ENCODE data around the gene USHBP1. TPM values are rescaled to one million over a fixed set of nuclear protein-coding genes. Genes with fewer than 3 reads are reported as not detected.
A peak's percentile ranks its signal among the peaks of the same experiment; 100 is the strongest.

The USHBP1 gene
- polyA plus RNA-seq, 2 of the 4 experiments (the other 2 are of a cell fraction): 0.03 TPM; not detected in 1

GRCh38 chr19:17263712-17264640 lies 569 bp downstream of the USHBP1 start:
- no peak for DNase-seq (ENCODE audit: low read depth in 1 of 2, low spot score in 1 of 2)
- H3K4me1 ChIP-seq: peaks cover 4% of the 10 kb centered on the region; the same call in 2 of the 3 replicates
- TF ChIP-seq JUN (IDR thresholded peaks at IDR 0.05) (no peak), ZFP36 (IDR thresholded peaks at IDR 0.05; ENCODE audit: borderline replicate concordance, partially characterized antibody) (peak; percentile 78), TFCP2L1 (CRISPR knock-in tag; IDR thresholded peaks at IDR 0.05) (no peak)
- H3K4me3 ChIP-seq: no peak overlapping the region
- 89% methylated on average over 18 of the region's 23 CpGs for WGBS (ENCODE audit: missing lambda C conversion rate)
- no peak for FAIRE-seq
- CTCF ChIA-PET: interaction anchor here (0.5 to 8.0 kb wide), 5 partner anchors 9 to 29 kb away, joined by 3 to 77 read pairs (median 9); partner anchors contain the start of gene ANKLE1
- no peak for ATAC-seq
- H3K4me2 ChIP-seq: no peak overlapping the region
- peak overlapping the region in 1 of 2 experiments; percentile 24; a peak in 1 of 6 replicates for H3K27ac ChIP-seq
- POLR2A ChIA-PET: interaction anchor here (0.5 kb wide), 1 partner anchor 65 kb away, joined by 3 read pairs; no protein-coding TSS in a partner anchor
- H3K9me3 ChIP-seq: no peaks in the 10 kb centered on the region

- 80% methylated on average over 10 of the region's 16 CpGs for WGBS (ENCODE audit: missing lambda C conversion rate)
- no peak overlapping the region for H3K4me2 ChIP-seq
These were observed 2.0 kb downstream of the USHBP1 start for GRCh38 chr19:17262557-17262956.

GRCh38 chr19:17260842-17261325 lies 3.7 kb downstream of the USHBP1 start:
- peak overlapping the region; percentile 47 to 75; a peak in 3 of 6 replicates for H3K27ac ChIP-seq
- ChIA-PET POLR2A (no interaction called here), CTCF (interaction anchor here (0.6 to 8.0 kb wide), 27 partner anchors 11 to 603 kb away, joined by 3 to 77 read pairs (median 4); partner anchors contain the start of genes ANKLE1 and OCEL1)
- TF ChIP-seq MAFK (IDR thresholded peaks at IDR 0.05; ENCODE audit: partially characterized antibody): no peak
- TF ChIP-seq ESRRA (IDR thresholded peaks at IDR 0.05; ENCODE audit: borderline replicate concordance, low read length): no peak
- TF ChIP-seq CTCF (IDR thresholded peaks at IDR 0.05): peak; percentile 75
- TF ChIP-seq SMC3 (IDR thresholded peaks at IDR 0.05): peak; percentile 75
- no peak for TF ChIP-seq RFX5 (IDR thresholded peaks at IDR 0.05)
- TF ChIP-seq POLR2AphosphoS2 (conservative IDR thresholded peaks at IDR 0.05; ENCODE audit: low read length): no peak
- TF ChIP-seq RAD21 (conservative IDR thresholded peaks at IDR 0.05 in 1 of 2, IDR thresholded peaks at IDR 0.05 in 1 of 2): peak; percentile 55 to 63
- no peak for TF ChIP-seq HES2 (IDR thresholded peaks at IDR 0.05)
- TF ChIP-seq MAX (IDR thresholded peaks at IDR 0.05): peak; percentile 76
- 7% methylated on average over 15 of the region's 15 CpGs for WGBS (ENCODE audit: missing lambda C conversion rate)
- H3K4me1 ChIP-seq: no peaks in the 10 kb centered on the region
- no peaks in the 10 kb centered on the region for H3K9me3 ChIP-seq
- H3K4me2 ChIP-seq: peak overlapping the region; percentile 14; the same call in 1 of the 3 replicates
- ATAC-seq: peak; percentile 99
- FAIRE-seq: no peak
- peak; percentile 87 to 89 for DNase-seq (ENCODE audit: low read depth in 1 of 2, low spot score in 1 of 2)
- no peak overlapping the region for H3K4me3 ChIP-seq

More at GRCh38 chr19:17262557-17262956, 2.0 kb downstream of the USHBP1 start:
- ATAC-seq: no peak
- no peaks in the 10 kb centered on the region for H3K9me3 ChIP-seq
- FAIRE-seq: no peak
- DNase-seq (ENCODE audit: low read depth in 1 of 2, low spot score in 1 of 2): no peak
- CTCF ChIA-PET: interaction anchor here (2.5 to 8.0 kb wide), 6 partner anchors 7 to 36 kb away, joined by 9 to 77 read pairs (median 31); partner anchors contain the start of genes ANKLE1 and OCEL1
- POLR2A ChIA-PET: interaction anchor here (0.6 kb wide), 2 partner anchors 11 to 196 kb away, joined by 3 to 5 read pairs; no protein-coding TSS in a partner anchor
- no peaks in the 10 kb centered on the region for H3K4me1 ChIP-seq
- H3K4me3 ChIP-seq: no peak overlapping the region
- no peak for TF ChIP-seq POLR2A (IDR thresholded peaks at IDR 0.05; ENCODE audit: low read length)
- no peak overlapping the region for H3K27ac ChIP-seq

GRCh38 chr19:17259934-17260333 lies 4.6 kb downstream of the USHBP1 start:
- FAIRE-seq: no peak
- no peak for DNase-seq (ENCODE audit: low read depth in 1 of 2, low spot score in 1 of 2)
- Histone ChIP-seq H3K4me3 (no peak overlapping the region), H3K4me1 (no peaks in the 10 kb centered on the region; the same call in 2 of the 3 replicates), H3K27ac (no peak overlapping the region), H3K9me3 (no peaks in the 10 kb centered on the region), H3K4me2 (no peak overlapping the region)
- CTCF ChIA-PET: interaction anchor here (0.6 to 8.0 kb wide), 27 partner anchors 8 to 545 kb away, joined by 3 to 77 read pairs (median 4); partner anchors contain the start of genes ANKLE1, OCEL1 and USE1
- POLR2A ChIA-PET: no interaction called here
- 17% methylated on average over 1 of the region's 1 CpG for WGBS (ENCODE audit: missing lambda C conversion rate)
- ATAC-seq: no peak
- TF ChIP-seq BCL3 (IDR thresholded peaks at IDR 0.05) (no peak), PHF8 (IDR thresholded peaks at IDR 0.05; ENCODE audit: borderline replicate concordance, low read depth) (no peak), CHD2 (IDR thresholded peaks at IDR 0.05; ENCODE audit: low read length, partially characterized antibody) (no peak), RCOR1 (IDR thresholded peaks at IDR 0.05; ENCODE audit: low read depth, low read length) (no peak), HOXA7 (CRISPR knock-in tag; IDR thresholded peaks at IDR 0.05) (no peak), E2F6 (IDR thresholded peaks at IDR 0.05; ENCODE audit: borderline replicate concordance, low read depth) (no peak), JUN (IDR thresholded peaks at IDR 0.05) (no peak), MAZ (IDR thresholded peaks at IDR 0.05; ENCODE audit: borderline replicate concordance, low read depth, low read length) (no peak), ZC3H11A (IDR thresholded peaks at IDR 0.05) (no peak), MYC (IDR thresholded peaks at IDR 0.05; ENCODE audit: borderline replicate concordance, low read length) (no peak), FOXS1 (CRISPR knock-in tag; IDR thresholded peaks at IDR 0.05) (no peak), MAFK (IDR thresholded peaks at IDR 0.05; ENCODE audit: partially characterized antibody) (no peak), RAD21 (conservative IDR thresholded peaks at IDR 0.05 in 1 of 2, IDR thresholded peaks at IDR 0.05 in 1 of 2) (no peak), HES2 (IDR thresholded peaks at IDR 0.05) (no peak)
